Kidney epithelial cell (primary cell): ENCODE data around the gene ALX4. TPM values are rescaled to one million over a fixed set of nuclear protein-coding genes. Genes with fewer than 3 reads are reported as not detected.

ENCODE experiments used
- DNase-seq: peaks from one replicate; pipeline ENCODE4 v3.0.0-alpha.2; 2010; ENCODE audit warnings: low read depth
- H3K27me3 ChIP-seq: 2 replicates; pipeline ENCODE4 v1.6.0; 2011; ENCODE audit warnings: low read length; ENCODE audit not compliant: control insufficient read depth, insufficient read depth
- H3K36me3 ChIP-seq: 2 replicates; pipeline ENCODE4 v1.5.1; 2011; ENCODE audit warnings: low read length; ENCODE audit not compliant: control insufficient read depth, insufficient read depth
- H3K4me3 ChIP-seq: 2 replicates; pipeline ENCODE4 v1.5.1; 2011; ENCODE audit warnings: low read depth, mild to moderate bottlenecking, control low read depth, low read length
- total RNA-seq: library from RNA; depleted of rRNA; stranded (reverse); fragments of >200 nt; gene quantifications from 2 replicates; pipeline ENCODE4 v1.2.3, GENCODE V29; 2015
- TF ChIP-seq, protein P1 (sequence below): IDR thresholded peaks from 2 replicates; pipeline ENCODE4 v1.5.1; 2011; ENCODE audit warnings: mild to moderate bottlenecking, moderate library complexity, low read length, control low read depth, inconsistent platforms; ENCODE audit not compliant: insufficient read depth, poor library complexity, severe bottlenecking

ALX4 gene
- total RNA-seq, 1 donor from 2014 or later: not detected

DNA sequence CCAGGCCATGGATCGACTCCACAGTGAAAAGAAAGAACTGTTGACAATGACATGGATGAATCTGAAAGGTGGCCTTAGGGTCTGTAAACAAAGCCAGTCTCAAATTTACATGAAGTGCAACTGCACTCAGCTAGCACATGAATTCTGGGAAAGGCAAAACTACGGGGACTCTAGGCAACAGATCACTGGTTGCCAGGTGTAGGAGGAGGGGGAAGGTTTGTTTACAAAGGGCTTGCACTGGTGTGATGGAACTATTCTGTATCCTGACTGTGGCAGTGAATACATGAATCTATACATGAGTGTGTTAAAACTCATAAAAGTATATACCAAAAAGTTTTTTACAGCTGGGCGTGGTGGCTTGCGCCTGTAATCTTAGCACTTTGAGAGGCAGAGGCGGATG lies 27.3 kb downstream of the ALX4 start:
- DNase-seq: no peak
- Histone ChIP-seq H3K4me3 (no peak overlapping the region), H3K36me3 (no peaks in the 10 kb centered on the region), H3K27me3 (peaks cover 2% of the 10 kb centered on the region)
- TF ChIP-seq, protein P1, sequence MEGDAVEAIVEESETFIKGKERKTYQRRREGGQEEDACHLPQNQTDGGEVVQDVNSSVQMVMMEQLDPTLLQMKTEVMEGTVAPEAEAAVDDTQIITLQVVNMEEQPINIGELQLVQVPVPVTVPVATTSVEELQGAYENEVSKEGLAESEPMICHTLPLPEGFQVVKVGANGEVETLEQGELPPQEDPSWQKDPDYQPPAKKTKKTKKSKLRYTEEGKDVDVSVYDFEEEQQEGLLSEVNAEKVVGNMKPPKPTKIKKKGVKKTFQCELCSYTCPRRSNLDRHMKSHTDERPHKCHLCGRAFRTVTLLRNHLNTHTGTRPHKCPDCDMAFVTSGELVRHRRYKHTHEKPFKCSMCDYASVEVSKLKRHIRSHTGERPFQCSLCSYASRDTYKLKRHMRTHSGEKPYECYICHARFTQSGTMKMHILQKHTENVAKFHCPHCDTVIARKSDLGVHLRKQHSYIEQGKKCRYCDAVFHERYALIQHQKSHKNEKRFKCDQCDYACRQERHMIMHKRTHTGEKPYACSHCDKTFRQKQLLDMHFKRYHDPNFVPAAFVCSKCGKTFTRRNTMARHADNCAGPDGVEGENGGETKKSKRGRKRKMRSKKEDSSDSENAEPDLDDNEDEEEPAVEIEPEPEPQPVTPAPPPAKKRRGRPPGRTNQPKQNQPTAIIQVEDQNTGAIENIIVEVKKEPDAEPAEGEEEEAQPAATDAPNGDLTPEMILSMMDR: no peak

DNA sequence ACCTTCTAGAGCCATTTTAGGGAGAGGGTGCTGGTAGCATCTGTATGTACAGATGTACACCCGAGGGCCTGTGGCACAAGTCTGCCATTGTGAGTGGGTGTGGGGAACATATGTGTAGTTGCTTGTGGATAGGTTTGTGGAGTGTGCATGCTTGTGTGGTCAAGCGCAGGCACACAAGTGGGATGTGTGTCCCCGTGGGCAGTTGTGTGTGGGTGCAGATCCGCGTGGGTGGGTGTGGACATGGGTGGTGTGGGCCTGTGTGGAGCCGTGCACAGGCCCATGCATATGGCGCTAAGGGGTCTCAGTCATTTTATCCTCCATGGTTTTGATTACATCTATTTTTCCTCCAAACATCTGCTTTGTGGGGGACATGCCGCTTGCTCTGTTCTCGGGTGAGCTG lies 28.8 kb downstream of the ALX4 start:
- DNase-seq: no peak
- H3K36me3 ChIP-seq: no peaks in the 10 kb centered on the region
- H3K4me3 ChIP-seq: no peak overlapping the region
- TF ChIP-seq, protein P1: no peak
- peaks cover 2% of the 10 kb centered on the region for H3K27me3 ChIP-seq

DNA sequence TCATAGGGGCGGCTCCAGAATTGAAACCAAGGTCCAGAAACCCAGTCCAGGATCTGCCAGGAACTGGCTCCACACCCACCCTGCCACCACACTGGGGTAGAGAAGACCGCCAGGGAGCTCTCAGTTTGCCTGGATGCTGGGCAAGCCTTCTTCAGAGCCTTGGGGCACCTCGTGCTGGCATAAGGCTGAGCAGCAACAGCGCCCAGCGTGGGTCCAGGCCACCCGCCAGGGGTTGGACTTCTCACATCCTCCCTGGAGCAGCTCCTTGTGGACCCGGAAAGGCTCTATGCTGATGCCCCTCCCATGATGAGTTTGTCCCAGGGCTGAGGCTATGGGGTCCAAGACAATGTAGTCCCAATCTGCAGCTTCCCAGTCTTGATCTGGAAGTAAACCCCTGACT lies 29.7 kb downstream of the ALX4 start:
- H3K27me3 ChIP-seq: peaks cover 2% of the 10 kb centered on the region
- H3K4me3 ChIP-seq: no peak overlapping the region
- TF ChIP-seq, protein P1: no peak
- H3K36me3 ChIP-seq: no peaks in the 10 kb centered on the region
- no peak for DNase-seq

DNA sequence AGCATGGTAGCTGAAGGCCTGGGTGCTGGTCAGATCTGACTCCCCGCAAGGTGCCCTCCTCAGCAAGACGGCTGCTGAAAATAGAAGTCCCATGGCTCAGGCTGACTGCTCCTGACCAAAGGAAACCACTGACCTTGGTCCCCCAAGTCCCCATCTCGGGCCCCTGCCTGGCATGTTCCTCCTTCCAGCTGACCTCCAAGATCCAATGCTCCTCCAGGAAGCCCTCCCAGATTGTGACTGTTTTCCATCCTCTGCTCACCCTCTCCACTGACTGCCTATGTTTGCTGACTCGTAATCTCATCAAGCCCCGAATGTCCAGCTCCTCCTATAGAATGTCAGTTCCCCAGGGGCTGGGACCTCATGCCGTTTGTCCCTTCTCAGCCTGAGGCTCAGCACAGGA lies 30.5 kb downstream of the ALX4 start:
- H3K27me3 ChIP-seq: peaks cover 2% of the 10 kb centered on the region
- no peak overlapping the region for H3K4me3 ChIP-seq
- H3K36me3 ChIP-seq: no peaks in the 10 kb centered on the region
- TF ChIP-seq, protein P1: no peak
- DNase-seq: no peak

DNA sequence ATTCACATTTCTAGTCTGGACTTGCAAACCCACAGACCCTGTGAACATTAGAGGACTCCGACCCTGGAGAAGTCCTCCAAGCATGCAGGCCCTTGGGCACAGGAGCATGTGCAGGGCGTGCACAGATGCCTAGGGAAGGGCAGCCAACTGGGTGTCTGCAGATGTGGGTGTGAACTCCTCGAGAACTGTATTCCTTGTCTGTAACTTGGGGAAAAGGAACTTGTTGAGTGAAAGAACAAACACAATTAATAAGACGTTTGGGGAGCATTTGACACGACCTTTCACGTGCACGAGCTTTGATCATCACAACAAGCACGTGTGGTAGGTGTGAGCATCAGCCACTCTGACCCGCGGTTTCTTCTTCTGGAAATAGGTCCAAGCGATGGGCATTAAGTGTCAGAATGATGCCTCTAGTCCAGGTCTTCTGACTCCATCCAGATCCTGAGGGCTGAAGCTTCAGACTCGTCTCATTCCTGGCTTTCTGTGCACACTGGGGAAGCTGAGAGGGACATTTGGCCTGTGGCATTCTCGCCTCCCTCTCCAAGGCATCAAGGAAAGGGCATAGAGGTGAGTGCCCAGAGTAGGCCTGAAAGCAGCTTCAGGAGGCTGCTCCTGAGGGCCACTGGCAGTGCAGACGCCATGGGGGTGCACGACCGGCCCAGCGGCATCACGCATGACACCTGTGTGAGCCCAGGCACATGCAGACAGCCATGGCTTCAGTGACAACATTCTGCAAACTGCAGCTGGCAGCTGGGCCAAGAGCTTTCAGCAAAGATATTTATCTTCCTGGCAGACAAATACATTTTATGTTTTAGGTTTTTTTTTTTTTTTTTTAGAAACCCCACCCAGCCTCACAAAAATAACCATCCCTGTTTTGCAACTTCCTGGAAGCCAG lies 32.5 kb downstream of the ALX4 start:
- Histone ChIP-seq H3K36me3 (no peaks in the 10 kb centered on the region), H3K4me3 (no peak overlapping the region), H3K27me3 (peaks cover 2% of the 10 kb centered on the region)
- TF ChIP-seq, protein P1: no peak
- DNase-seq: no peak
